GM18867 (cell line): ENCODE results near the gene TRAPPC6A.
"Not testable (repeated sequence)": the region's sequence is repeated elsewhere in the genome, so short reads cannot be mapped to it uniquely, and the experiment has no call there.

Experiments
- ATAC-seq: cut with Tn5 transposase; IDR thresholded peaks from one replicate; pipeline ENCODE4 v1.9.1; 2021; ENCODE audit warnings: mild to moderate bottlenecking, moderate library complexity; ENCODE audit not compliant: unreplicated experiment

Gene TRAPPC6A

DNA sequence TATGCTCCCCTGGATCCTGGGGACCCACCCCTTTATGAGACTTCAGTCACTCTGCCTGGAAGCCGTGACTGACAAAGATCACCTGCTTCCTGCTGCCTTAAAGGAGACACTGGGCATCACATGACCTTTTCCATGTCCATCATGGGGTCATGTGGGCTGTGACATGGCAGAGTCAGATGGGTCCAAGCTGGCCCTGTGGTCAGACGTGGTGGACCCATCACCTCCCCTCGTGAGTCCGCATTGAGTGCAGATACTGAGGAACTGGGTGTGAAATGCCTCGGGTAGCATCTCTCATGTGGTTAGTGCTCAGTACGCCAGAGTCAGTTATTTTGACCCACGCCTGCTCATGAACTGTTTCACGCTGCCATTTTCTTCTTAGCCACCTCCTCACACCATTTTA, 44.4 kb downstream of the TRAPPC6A start:
- no peak for ATAC-seq

DNA sequence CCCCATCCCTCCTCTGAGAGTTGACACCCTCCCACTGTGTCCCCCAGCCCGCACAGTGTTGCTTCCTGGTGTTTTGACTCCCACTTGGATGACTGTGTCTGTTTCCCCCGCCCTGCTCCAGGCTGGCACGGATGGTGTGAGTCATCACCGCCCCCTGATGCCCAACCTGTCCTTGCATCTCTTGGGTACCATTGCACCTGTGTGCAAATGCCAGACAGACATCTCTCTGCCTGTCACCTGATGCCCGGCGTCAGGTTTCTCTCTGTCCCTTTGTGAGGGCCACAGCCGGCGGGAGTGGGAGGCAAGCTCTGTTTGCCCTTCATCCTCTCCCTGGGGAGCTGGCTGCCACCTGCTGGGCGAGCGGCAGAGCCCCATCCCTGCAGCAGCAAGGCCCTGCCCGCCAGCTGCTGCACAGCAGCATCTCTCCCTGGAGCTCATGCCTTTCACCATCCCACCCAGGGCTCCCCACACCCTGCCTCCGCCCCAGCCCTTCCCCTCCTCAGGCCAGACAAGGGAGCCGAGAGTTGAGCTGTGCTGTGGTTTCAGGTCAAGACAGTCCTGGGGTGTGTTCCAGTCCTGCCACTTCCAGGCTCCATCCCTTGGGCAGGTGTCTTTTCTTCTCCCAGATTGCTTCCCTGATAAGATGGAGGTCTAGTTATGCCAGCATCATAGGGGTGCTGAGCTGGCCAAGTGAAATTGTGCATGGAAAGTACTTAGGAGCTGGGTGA, 47.0 kb downstream of the TRAPPC6A start:
- ATAC-seq, result no peak

DNA sequence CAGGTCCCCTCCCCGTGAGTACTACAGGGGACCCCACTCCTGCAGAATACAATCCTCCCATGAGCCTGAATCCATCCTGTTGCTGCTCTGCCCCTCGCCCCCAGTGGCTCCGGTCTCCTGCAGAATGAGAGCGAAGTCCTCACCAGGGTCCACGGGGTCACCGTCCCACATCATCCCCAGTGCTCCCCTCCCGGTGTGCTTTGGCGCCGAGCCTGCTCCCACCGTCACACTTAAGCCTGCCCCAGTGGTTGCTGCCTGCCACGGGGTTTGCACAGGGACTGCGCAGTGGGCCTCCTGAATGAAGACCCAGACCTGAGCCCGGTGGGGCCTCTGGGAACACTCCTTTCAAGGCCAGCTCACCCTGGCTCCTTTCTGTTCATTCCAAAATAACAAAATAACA, 47.8 kb downstream of the TRAPPC6A start:
- ATAC-seq, result no peak

DNA sequence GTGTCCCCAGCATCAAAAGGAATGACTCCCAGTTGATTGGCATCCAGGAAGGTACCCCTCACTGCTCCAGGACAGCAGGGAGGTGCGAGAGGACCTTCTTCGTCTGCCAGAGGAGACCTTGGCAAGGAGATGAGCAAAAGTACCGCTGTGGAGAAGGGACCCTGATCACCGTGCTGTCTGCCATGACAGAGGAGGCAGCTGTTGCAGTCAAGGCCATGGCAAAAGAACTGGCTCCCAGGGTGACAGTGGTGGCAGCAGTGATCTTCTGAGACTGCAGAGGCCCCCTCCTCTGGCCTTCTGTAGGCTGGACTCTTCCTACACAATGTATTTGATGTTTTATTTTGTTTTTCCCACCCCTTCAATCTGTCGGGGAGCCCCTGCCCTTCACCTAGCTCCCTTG, 49.2 kb downstream of the TRAPPC6A start:
- ATAC-seq, result no peak

DNA sequence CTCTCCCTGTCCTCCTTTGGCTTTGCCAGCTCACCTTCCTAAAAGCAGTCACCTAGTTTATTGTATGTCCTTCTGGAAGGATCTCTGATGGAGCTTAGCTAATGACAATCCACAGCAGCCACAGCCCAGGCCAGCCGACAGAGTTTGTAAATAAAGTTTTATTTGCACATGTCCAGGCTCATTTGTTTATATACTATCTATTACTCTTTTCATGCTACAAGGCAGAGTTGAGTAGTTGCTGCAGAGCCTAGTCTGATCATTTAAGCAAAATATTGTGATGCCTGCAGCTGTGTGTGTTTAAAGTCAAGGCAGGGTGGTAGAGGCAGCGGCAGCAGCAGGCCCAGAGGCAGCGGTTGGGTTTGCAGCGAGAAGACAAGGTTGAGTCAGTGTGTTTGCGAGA, 49.9 kb downstream of the TRAPPC6A start:
- no peak for ATAC-seq

DNA sequence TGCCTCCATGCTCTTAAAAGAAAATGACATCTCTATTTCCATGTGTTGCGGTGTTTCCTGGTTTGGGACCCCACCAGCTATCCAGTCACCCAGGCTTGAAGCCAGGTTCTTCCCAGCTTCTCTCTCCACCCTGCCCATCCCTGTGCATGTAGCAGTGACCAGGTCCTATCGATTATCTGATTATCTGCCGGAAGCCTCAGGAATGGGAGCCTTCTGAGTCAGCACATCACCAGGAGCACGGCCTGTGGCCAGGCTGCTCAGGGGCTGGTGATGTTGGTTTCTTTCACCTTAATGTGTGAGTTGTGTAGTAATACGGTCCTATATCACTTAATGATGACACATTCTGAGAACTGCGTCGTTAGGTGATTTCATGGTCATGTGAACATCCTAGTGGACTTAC, 51.4 kb downstream of the TRAPPC6A start:
- no peak for ATAC-seq

DNA sequence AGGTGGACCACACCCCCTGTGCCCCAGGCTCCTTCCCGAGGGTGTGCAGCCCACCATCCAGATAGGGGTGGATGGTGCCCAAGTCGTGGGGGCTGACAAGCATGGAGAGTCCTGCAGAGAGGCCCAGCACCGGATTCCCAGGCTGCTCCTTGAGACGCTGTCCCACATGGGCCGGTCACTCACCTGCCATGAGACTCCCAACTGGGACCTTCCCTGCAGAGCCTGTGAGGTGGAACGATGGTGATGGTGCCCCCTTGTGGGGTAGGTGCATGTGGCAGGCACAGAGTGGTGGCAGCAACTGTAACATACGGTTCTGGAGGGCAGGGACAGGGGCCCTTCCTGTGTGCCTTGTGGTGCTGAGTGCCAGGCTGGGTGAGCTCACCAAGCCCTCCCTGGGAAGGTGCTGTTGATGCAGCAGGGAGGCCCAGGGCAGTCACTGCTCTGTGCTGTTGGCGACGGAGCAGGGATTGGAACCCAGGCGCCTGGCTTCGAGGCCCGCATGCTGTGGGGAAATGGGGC, 52.0 kb downstream of the TRAPPC6A start:
- ATAC-seq, result no peak

DNA sequence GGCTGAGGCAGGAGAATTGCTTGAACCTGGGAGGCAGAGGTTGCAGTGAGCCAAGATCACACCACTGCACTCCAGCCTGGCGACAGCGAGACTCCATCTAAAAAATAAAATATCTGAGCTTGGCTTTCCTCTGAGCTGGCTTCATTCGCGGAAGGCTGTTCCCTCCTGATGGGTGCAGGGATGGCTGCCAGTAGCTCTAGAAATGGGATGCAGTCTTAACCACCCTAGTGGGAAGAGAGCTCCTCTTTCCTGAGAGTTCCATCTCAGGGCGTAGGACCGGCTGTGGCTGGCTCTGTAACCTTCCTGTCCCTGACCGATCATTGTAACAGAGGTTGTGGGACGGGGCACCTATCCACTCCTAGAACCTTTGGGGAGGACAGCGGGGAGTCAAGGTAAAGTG, 52.7 kb downstream of the TRAPPC6A start:
- no peak for ATAC-seq

DNA sequence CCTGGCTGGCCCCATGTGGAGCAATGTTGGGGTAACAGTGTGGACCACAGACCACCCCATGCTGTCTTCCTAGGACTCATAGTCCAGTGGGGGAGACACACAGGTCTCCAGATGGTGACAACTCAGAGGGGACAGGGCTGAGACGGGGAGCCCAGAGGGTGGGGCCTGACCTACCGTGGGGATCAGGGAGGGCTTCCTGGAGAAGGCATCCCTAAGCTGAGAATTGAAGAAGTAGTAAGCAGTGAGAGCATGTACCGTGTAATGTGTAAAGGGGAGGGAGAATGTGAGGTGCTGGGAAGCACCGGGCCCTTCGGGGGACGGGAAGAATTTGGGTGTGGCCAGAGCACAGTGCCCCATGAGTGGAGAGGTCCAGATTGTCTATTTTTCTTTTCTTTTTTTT, 54.0 kb downstream of the TRAPPC6A start:
- no peak for ATAC-seq

DNA sequence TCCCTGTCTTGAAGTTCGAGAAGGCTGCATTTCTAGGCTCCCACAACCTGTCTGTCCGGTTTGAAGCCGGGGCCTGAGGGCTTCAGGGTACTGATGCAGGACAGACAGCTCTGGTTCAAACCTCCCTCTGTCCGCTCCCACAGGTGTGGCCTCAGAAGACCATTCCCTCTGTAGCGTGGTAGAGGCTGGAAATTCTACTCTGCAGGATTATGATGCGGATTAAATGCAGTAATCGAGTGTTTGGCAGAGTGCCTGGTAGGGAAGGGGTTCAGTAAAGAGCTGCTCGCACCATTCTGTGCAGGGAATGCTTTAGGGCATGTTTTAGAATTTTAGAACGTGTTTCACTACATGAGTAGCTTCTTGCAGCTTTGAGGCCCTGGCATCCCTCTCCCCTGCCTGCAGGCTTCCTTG, 54.6 kb downstream of the TRAPPC6A start:
- ATAC-seq, result no peak

DNA sequence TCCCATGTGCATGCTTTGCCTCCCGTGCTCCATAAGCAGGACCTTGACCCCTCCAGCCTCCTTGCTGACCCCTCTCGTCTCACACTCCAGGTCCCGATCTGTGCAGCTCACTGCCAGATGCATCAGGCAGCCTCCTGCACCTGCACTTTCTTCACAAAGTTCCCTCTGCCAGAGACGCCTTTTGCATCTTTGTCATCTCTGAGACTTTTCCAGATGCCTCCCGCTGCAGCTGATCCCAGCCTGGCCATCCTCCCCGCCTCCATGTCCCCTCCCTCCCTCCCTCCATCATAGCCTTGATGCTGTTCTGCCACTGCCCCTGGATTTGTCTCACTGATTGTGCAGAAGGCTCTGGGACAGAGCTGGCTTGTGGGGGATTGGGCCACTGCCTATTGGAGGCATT, 55.2 kb downstream of the TRAPPC6A start:
- ATAC-seq, result no peak

DNA sequence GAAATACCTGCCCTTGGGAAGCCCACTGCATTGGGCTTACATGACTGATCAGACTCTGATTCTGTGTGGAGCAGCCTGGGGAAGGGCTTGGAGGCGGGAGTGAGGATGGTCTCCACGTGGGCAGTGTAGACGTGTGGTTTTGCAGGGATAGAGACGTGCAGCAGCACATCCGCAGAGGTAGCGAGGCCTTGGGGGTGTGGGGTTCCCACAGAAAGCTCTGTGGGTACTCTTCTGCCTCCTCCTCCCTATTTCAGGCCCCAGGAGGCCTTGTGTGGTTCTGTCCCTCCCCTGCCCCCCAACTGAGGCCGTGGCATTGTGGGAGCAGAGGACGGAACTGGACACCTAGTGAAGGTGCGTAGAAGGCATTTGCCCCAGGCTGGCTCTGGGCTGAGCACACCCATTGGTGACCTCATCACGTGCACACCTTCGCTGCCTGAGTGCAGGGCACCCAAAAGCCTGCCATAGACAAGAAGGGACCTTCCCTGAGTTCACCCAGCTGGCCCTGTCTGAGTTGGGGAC, 56.2 kb downstream of the TRAPPC6A start:
- no peak for ATAC-seq

DNA sequence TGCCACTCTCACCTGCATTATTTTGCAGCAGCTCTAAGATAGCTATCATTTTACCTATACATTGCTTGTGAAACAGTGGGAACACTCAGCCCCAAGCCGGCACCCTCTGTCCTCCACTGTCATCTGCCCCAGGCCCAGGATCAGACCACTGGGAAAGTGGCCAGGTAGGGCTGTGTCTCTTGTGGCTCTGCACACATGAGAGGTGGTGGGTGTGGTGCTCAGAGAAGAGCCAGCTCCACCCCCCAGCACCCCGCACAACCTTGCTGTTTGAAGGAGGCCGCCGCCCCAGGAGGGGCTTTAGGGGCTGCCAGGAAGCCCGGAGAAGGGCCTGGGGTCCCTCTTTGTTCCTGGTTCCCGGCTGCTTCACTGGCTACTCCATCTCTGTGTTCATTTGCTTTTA, 58.5 kb downstream of the TRAPPC6A start:
- ATAC-seq, result no peak

DNA sequence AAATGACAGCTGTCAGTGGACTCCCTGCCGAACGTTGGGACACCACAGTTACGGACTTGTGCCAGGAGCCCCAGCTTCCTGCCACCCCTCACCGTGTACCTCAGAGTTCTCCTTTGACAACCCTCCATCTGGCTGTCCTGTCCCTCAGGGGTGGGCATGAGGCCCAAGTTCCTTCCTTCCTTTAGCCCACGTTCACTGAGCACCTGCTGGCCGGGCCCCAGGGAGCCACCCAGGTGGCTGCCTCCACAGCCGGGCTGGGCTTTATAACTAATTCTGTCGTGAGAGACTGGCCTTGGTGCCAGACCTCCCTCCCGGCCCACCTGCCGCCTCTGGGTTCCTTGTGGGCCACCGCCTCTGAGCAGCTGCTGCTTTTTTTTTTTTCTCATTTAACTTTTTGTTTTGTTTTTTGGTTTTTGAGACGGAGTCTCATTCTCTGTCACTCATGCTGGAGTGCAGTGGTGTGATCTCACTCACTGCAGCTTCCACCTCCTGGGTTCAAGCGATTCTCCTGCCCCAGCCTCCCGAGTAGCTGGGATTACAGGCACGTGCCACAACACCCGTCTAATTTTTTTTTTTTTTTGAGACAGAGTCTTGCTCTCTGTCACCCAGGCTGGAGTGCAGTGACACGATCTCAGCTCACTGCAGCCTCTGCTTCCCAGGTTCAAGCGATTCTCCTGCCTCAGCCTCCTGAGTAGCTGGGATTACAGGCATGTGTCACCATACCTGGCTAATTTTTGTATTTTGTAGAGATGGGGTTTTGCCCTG, 59.3 kb downstream of the TRAPPC6A start:
- ATAC-seq, result not testable (repeated sequence)

DNA sequence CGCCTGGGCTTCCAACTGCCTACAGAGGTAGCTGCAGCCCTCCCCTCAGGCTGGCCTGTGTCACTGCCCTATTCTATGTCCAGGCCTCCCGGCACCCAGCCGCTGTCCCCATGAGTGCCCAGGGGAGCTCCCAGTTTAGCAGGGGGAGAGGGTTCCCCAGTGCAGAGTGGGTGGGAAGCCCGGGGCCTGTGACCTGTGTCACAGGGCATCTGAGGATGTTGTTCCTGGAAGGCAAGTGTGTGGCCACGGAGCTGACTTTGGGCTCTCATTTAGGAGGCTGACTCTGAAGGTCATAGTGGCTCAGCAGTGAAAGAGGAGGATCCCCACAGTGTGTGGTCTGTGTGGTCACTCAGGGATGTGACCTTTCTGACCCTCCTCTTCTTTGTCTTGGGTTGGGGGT, 59.9 kb downstream of the TRAPPC6A start:
- ATAC-seq, result no peak

DNA sequence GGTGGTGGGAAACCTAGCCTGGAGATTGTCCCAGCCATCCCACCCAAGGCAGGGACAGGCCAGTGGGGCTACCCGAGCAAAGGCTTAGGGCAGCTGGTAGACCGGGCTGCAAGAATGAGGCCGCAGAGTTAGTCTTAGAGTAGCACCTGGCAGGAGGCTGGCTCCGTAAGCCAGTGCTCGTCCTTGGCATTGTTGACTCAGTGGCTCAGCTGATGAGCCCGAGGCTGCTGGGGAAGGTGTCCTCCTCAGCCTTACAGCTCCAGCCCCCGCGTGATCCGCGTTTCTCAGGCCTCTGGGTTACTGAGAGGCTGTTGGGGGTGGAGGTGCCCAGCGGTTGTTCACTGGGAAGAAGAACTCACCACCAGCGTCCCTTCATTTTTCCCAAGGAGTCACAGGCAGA, 60.4 kb downstream of the TRAPPC6A start:
- ATAC-seq, result no peak

DNA sequence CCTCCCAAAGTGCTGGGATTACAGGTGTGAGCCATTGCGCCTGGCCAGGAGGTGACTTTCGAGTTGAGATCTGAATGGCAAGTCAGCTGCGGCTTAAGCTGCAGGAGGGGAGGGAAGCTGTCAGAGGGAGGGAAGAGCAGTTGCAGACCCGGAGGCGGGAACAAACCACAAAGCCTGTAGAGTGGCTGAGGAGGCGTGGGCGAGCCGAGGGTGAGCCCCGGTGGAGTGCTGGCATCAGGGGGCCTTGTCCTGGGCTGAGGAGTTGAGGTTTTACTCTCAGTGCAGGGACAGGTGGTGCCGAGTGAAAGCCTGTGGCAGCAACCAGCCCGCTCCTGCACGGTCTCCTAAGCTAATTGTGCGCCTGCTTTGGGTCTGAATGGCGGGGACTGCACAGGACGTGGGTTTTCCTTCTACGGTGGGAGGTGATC, 60.9 kb downstream of the TRAPPC6A start:
- no peak for ATAC-seq

DNA sequence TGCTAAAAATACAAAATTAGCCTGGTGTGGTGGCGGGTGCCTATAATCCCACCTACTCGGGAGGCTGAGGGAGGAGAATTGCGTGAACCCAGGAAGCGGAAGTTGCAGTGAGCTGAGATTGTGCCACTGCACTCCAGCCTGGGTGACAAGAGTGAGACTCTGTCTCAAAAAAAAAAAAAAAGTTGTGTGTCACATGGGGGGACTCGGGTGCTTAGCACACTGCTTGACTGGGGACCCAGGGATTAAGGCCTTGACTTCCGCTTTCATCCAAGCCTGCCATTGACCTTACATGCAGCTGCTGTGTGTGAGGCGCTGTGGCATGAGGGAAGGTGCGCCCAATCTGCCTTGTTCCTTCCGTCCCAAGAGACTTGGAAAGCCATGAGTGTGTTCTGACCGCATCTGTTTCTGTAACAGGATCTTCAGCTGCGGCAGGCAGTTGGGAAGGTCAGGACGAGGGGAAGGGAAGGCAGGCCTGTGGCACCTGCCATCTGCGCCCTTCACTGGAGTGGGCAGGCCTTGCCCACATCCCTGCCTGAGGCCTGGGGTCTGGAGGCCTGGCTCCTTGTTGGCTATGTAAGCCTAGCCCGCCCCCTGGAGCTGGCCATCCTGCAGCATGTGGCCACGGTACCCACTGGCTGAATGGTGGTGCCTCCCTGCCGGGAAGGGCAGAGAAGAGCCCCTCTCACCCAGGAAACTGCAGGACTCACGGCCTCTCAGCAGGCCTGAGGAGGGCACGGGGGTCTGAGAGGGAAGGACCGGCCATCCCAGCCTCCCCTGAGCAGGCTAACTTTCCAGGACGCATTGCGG, 62.0 kb downstream of the TRAPPC6A start:
- no peak for ATAC-seq

DNA sequence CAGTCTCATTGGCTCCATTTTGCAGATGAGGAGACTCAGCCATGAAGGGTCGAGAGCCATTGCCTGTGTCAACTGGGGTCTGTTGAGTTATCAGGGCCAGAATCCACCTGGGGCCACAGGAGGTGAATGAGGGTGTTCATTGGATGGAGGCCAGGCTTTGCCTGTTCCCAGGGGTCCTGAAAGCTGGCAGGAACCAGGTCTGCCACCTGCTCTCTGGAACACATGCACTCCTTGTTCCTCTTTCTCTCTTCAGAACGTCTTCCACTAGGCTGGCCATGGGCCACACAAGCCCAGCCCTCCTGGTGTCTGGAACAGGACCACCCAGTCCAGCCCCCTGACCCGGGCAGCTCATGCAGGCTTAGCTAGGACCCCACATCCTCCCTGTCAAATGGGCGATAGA, 63.9 kb downstream of the TRAPPC6A start:
- ATAC-seq, result no peak

DNA sequence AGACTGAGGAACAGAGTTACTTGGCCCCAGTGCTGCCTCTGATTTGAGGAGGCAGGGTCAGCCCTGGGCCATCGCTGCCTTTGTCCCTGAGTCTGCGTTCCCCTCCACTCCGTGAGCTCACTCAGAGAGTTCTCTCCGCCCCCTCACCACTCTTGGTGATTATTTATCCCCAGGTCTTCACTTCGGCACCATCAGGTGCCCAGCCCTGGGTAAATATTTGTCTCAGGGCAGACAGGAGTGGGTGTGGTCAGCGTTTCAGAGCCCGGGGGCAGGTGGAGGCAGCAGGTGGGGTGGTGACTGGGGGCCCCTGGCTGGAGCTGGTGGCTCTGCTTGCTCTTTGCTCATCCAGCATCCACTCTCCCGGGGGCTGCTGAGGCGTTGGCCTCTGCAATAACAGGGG, 64.4 kb downstream of the TRAPPC6A start:
- ATAC-seq, result no peak
